SK-N-SH treated with all-trans-retinoic acid at 6 μM for 48 hours (cell line): ENCODE measurements around the gene SLC22A2.

Experiments
- ATAC-seq: fragments of 200-7000 bp; cut with Tn5 transposase; 3 replicates; pipeline ENCODE4 v1.9.1; 2020; ENCODE audit warnings: mild to moderate bottlenecking, moderate library complexity
- ARNTL ChIP-seq: fragments of 450-650 bp; formaldehyde crosslinking; IDR thresholded peaks from 2 replicates; pipeline ENCODE4 v1.5.0; 2020; ENCODE audit warnings: low read depth, mild to moderate bottlenecking, moderate library complexity, borderline replicate concordance
- BACH2 ChIP-seq: fragments of 250-450 bp; sonication (Bioruptor Pico); IDR thresholded peaks from 2 replicates; pipeline ENCODE4 v1.9.0; 2021; ENCODE audit warnings: mild to moderate bottlenecking, borderline replicate concordance
- CREB5 ChIP-seq: fragments of 250-450 bp; sonication (Bioruptor Pico); IDR thresholded peaks from 2 replicates; pipeline ENCODE4 v1.5.1; 2020; ENCODE audit warnings: low read depth, mild to moderate bottlenecking, moderate library complexity
- CSDC2 ChIP-seq: fragments of 250-450 bp; sonication (Bioruptor Pico); IDR thresholded peaks from 2 replicates; pipeline ENCODE4 v1.5.0; 2020; ENCODE audit warnings: mild to moderate bottlenecking, moderate library complexity
- CSRNP3 ChIP-seq: fragments of 250-450 bp; sonication (Bioruptor Pico); IDR thresholded peaks from 2 replicates; pipeline ENCODE4 v1.5.1; 2021; ENCODE audit warnings: mild to moderate bottlenecking, moderate library complexity
- ESRRG ChIP-seq: fragments of 250-450 bp; sonication (Bioruptor Pico); IDR thresholded peaks from 2 replicates; pipeline ENCODE4 v1.6.1; 2021; ENCODE audit warnings: mild to moderate bottlenecking
- ISL1 ChIP-seq: fragments of 250-450 bp; sonication (Bioruptor Pico); IDR thresholded peaks from 2 replicates; pipeline ENCODE4 v2.1.2; 2022; ENCODE audit warnings: mild to moderate bottlenecking, moderate library complexity
- OSR1 ChIP-seq: fragments of 250-450 bp; sonication (Bioruptor Pico); IDR thresholded peaks from 2 replicates; pipeline ENCODE4 v1.8.0; 2022; ENCODE audit warnings: moderate library complexity, mild to moderate bottlenecking, inconsistent platforms
- PATZ1 ChIP-seq: fragments of 250-450 bp; sonication (Bioruptor Pico); IDR thresholded peaks from 2 replicates; pipeline ENCODE4 v1.8.0; 2020; ENCODE audit warnings: mild to moderate bottlenecking, moderate library complexity, borderline replicate concordance
- POU6F1 ChIP-seq: fragments of 250-450 bp; sonication (Bioruptor Pico); IDR thresholded peaks from 2 replicates; pipeline ENCODE4 v1.8.0; 2021; ENCODE audit warnings: low read depth, mild to moderate bottlenecking, moderate library complexity, borderline replicate concordance
- PPARA ChIP-seq: fragments of 250-450 bp; sonication (Bioruptor Pico); IDR thresholded peaks from 2 replicates; pipeline ENCODE4 v1.5.0; 2020; ENCODE audit warnings: mild to moderate bottlenecking, borderline replicate concordance
- SNAI2 ChIP-seq: fragments of 250-450 bp; sonication (Bioruptor Pico); IDR thresholded peaks from 2 replicates; pipeline ENCODE4 v1.5.0; 2020; ENCODE audit warnings: mild to moderate bottlenecking, moderate library complexity
- TSHZ2 ChIP-seq: fragments of 250-450 bp; sonication (Bioruptor Pico); IDR thresholded peaks from 2 replicates; pipeline ENCODE4 v1.5.0; 2020; ENCODE audit warnings: mild to moderate bottlenecking, moderate library complexity
- ZC3H10 ChIP-seq: fragments of 250-450 bp; sonication (Bioruptor Pico); IDR thresholded peaks from 2 replicates; pipeline ENCODE4 v1.5.1; 2021; ENCODE audit warnings: mild to moderate bottlenecking, moderate library complexity
- ZFP3 ChIP-seq: fragments of 250-450 bp; sonication (Bioruptor Pico); IDR thresholded peaks from 2 replicates; pipeline ENCODE4 v1.5.0; 2020; ENCODE audit warnings: mild to moderate bottlenecking, moderate library complexity
- ZFP30 ChIP-seq: fragments of 450-650 bp; formaldehyde crosslinking; IDR thresholded peaks from 2 replicates; pipeline ENCODE4 v1.5.0; 2022; ENCODE audit warnings: mild to moderate bottlenecking, moderate library complexity
- ZNF565 ChIP-seq: fragments of 450-650 bp; formaldehyde crosslinking; conservative IDR thresholded peaks from 2 replicates; pipeline ENCODE4 v1.5.0; 2020; ENCODE audit warnings: low read depth, mild to moderate bottlenecking, moderate library complexity
- ZNF70 ChIP-seq: fragments of 450-650 bp; formaldehyde crosslinking; IDR thresholded peaks from 2 replicates; pipeline ENCODE4 v1.5.0; 2020; ENCODE audit warnings: mild to moderate bottlenecking, moderate library complexity
- ZNF8 ChIP-seq: fragments of 450-650 bp; formaldehyde crosslinking; IDR thresholded peaks from 2 replicates; pipeline ENCODE4 v1.5.0; 2020; ENCODE audit warnings: mild to moderate bottlenecking, moderate library complexity

Gene SLC22A2

GRCh38 chr6:160221918-160222317, 36.7 kb downstream of the SLC22A2 start (continued):
- TF ChIP-seq ZNF565 (CRISPR knock-in tag) (no peak), ZFP30 (no peak), SNAI2 (CRISPR knock-in tag) (no peak), ZNF70 (CRISPR knock-in tag) (no peak)

- ATAC-seq, result no peak
- TF ChIP-seq ESRRG (CRISPR knock-in tag) (no peak), CREB5 (CRISPR knock-in tag) (no peak), ISL1 (CRISPR knock-in tag) (no peak), ZNF8 (CRISPR knock-in tag) (no peak), ZNF70 (CRISPR knock-in tag) (no peak)
Measured at GRCh38 chr6:160221423-160221822, 37.2 kb downstream of the SLC22A2 start.

GRCh38 chr6:160218810-160219209, 39.8 kb downstream of the SLC22A2 start:
- TF ChIP-seq CSRNP3 (CRISPR knock-in tag), result no peak
- TF ChIP-seq OSR1, result no peak
- TF ChIP-seq CSDC2 (CRISPR knock-in tag), result no peak
- no peak for TF ChIP-seq PATZ1 (CRISPR knock-in tag)
- no peak for TF ChIP-seq BACH2 (CRISPR knock-in tag)
- no peak for TF ChIP-seq ZNF70 (CRISPR knock-in tag)
- ATAC-seq, result no peak

- no peak for TF ChIP-seq OSR1
- no peak for TF ChIP-seq TSHZ2
- TF ChIP-seq BACH2 (CRISPR knock-in tag), result no peak
- no peak for TF ChIP-seq ZC3H10 (CRISPR knock-in tag)
- TF ChIP-seq ZFP3 (CRISPR knock-in tag), result no peak
- no peak for TF ChIP-seq ARNTL
- TF ChIP-seq ZNF565 (CRISPR knock-in tag), result no peak
- TF ChIP-seq POU6F1 (CRISPR knock-in tag), result no peak
- TF ChIP-seq PPARA (CRISPR knock-in tag), result no peak
- no peak for TF ChIP-seq ZNF70 (CRISPR knock-in tag)
- TF ChIP-seq SNAI2 (CRISPR knock-in tag), result no peak
- TF ChIP-seq PATZ1 (CRISPR knock-in tag), result no peak
- TF ChIP-seq CREB5 (CRISPR knock-in tag), result no peak
Measured at GRCh38 chr6:160217863-160218262, 40.8 kb downstream of the SLC22A2 start.

More at GRCh38 chr6:160217863-160218262, 40.8 kb downstream of the SLC22A2 start:
- ATAC-seq, result no peak
